Panc1 (cell line): ENCODE results near the gene GFPT1.

Source experiments
- POLR2AphosphoS5 ChIP-seq: IDR thresholded peaks from 2 replicates; pipeline ENCODE4 v1.6.1; 2012; ENCODE audit warnings: mild to moderate bottlenecking, low read depth, low read length, moderate library complexity
- TCF7L2 ChIP-seq: IDR thresholded peaks from 2 replicates; pipeline ENCODE4 v1.6.1; 2011; ENCODE audit warnings: mild to moderate bottlenecking, low read depth, low read length, inconsistent platforms
- TF ChIP-seq, protein P1 (sequence below): fragments of 450-650 bp; IDR thresholded peaks from 2 replicates; pipeline ENCODE4 v1.5.1; 2017; ENCODE audit warnings: mild to moderate bottlenecking
- TF ChIP-seq, protein P2 (sequence below), 2 experiments: IDR thresholded peaks; 2 replicates each; pipeline ENCODE4 v1.6.1; 2011 to 2012; ENCODE audit warnings: low read depth in 2 of 2, control low read depth in 1 of 2, low read length in 1 of 2, mild to moderate bottlenecking in 1 of 2, moderate library complexity in 1 of 2; ENCODE audit not compliant: insufficient read depth in 1 of 2

DNA sequence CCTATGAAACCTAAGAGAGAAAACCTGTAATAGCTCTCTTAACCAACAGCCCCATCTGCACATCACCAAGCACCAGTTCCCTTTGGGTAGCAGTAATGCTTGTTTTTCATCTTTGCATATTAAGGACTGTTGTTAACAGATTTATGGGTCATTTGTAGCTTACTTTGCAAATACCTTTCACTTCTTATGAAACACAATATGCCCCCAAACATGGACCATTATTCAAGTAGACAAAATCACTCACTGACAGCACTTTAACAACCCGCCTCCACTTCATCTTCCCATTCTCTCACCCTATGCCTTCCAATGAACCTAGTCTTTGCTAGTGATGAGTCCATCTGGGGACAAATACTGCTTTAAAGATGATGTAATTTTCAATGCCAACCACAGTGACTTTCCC is 64.4 kb downstream of the GFPT1 start:
- TF ChIP-seq, protein P1, sequence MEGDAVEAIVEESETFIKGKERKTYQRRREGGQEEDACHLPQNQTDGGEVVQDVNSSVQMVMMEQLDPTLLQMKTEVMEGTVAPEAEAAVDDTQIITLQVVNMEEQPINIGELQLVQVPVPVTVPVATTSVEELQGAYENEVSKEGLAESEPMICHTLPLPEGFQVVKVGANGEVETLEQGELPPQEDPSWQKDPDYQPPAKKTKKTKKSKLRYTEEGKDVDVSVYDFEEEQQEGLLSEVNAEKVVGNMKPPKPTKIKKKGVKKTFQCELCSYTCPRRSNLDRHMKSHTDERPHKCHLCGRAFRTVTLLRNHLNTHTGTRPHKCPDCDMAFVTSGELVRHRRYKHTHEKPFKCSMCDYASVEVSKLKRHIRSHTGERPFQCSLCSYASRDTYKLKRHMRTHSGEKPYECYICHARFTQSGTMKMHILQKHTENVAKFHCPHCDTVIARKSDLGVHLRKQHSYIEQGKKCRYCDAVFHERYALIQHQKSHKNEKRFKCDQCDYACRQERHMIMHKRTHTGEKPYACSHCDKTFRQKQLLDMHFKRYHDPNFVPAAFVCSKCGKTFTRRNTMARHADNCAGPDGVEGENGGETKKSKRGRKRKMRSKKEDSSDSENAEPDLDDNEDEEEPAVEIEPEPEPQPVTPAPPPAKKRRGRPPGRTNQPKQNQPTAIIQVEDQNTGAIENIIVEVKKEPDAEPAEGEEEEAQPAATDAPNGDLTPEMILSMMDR = no peak
- TF ChIP-seq POLR2AphosphoS5 (no peak), TCF7L2 (no peak)
- TF ChIP-seq, protein P2, sequence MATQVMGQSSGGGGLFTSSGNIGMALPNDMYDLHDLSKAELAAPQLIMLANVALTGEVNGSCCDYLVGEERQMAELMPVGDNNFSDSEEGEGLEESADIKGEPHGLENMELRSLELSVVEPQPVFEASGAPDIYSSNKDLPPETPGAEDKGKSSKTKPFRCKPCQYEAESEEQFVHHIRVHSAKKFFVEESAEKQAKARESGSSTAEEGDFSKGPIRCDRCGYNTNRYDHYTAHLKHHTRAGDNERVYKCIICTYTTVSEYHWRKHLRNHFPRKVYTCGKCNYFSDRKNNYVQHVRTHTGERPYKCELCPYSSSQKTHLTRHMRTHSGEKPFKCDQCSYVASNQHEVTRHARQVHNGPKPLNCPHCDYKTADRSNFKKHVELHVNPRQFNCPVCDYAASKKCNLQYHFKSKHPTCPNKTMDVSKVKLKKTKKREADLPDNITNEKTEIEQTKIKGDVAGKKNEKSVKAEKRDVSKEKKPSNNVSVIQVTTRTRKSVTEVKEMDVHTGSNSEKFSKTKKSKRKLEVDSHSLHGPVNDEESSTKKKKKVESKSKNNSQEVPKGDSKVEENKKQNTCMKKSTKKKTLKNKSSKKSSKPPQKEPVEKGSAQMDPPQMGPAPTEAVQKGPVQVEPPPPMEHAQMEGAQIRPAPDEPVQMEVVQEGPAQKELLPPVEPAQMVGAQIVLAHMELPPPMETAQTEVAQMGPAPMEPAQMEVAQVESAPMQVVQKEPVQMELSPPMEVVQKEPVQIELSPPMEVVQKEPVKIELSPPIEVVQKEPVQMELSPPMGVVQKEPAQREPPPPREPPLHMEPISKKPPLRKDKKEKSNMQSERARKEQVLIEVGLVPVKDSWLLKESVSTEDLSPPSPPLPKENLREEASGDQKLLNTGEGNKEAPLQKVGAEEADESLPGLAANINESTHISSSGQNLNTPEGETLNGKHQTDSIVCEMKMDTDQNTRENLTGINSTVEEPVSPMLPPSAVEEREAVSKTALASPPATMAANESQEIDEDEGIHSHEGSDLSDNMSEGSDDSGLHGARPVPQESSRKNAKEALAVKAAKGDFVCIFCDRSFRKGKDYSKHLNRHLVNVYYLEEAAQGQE (IDR thresholded peaks at IDR 0.05; ENCODE audit: insufficient read depth in 1 of 2, low read depth in 2 of 2, low read length in 1 of 2) = no peak
